HepG2 (cell line): ENCODE measurements around the gene SSNA1. TPM values are rescaled to one million over a fixed set of nuclear protein-coding genes. Genes with fewer than 3 reads are reported as not detected.

Experiments
- ATAC-seq: fragments of 200-7000 bp; cut with Tn5 transposase; 3 replicates; pipeline ENCODE4 v1.9.1; 2020; ENCODE audit warnings: mild to moderate bottlenecking, moderate library complexity
- BruUV-seq: library from RNA; stranded (reverse); fragments of 400-500 nt; replicated peaks from 2 replicates; lab custom pipeline; 2021; lab: Mats Ljungman, UMichigan
- CTCF ChIA-PET: fragments of 300-600 bp; formaldehyde crosslinking; extraction: SDS; loops from one replicate; lab custom pipeline; 2021; ENCODE audit warnings: low total read pairs, inconsistent platforms, low intra/inter-chr PET ratio; lab: Yijun Ruan, JAX
- POLR2A ChIA-PET: fragments of 350-600 bp; sonication (Branson Sonifier 250); formaldehyde crosslinking; loops from one replicate; lab custom pipeline; 2020; ENCODE audit warnings: antibody characterized with exemption, inconsistent platforms; lab: Yijun Ruan, JAX
- DNase-seq: peaks from one replicate; pipeline ENCODE4 v3.0.0-alpha.2; 2015; ENCODE audit warnings: low spot score
- FAIRE-seq: peaks from 3 replicates; lab custom pipeline; 2011; peaks lifted over from hg19 to GRCh38; lab: Jason Lieb, UNC
- H2AFZ ChIP-seq: one replicate; pipeline ENCODE4 v1.6.1; 2011; ENCODE audit warnings: low read length, inconsistent platforms
- H3K27ac ChIP-seq: fragments of 300-600 bp; 3 replicates; pipeline ENCODE4 v1.8.0; 2011; ENCODE audit warnings: mixed run types, mild to moderate bottlenecking, mixed read lengths, low read length, inconsistent platforms; ENCODE audit not compliant: insufficient read depth; ENCODE audit errors: extremely low read length
- H3K27me3 ChIP-seq, 2 experiments: fragments of 200-600 bp in 1 of 2; 2 replicates in 1 of 2; 3 replicates in 1 of 2; pipeline versions ENCODE4 v1.6.0 to v1.8.0; 2011; ENCODE audit warnings: low read length in 2 of 2, mild to moderate bottlenecking in 2 of 2, moderate library complexity in 2 of 2, inconsistent platforms in 1 of 2; ENCODE audit not compliant: insufficient read depth in 2 of 2, control insufficient read depth in 1 of 2
- H3K36me3 ChIP-seq, 2 experiments: fragments of 200-600 bp in 1 of 2; replicated peaks in 1 of 2; 2 replicates in 1 of 2; 3 replicates in 1 of 2; pipeline versions ENCODE4 v1.5.1 to v1.8.0; 2011; ENCODE audit warnings: low read length in 2 of 2, inconsistent platforms in 1 of 2; ENCODE audit not compliant: insufficient read depth in 2 of 2, control insufficient read depth in 1 of 2
- H3K4me1 ChIP-seq: 2 replicates; pipeline ENCODE4 v1.5.1; 2012; ENCODE audit warnings: low read length, inconsistent platforms; ENCODE audit not compliant: insufficient read depth
- H3K4me2 ChIP-seq: 2 replicates; pipeline ENCODE4 v1.6.0; 2011; ENCODE audit warnings: low read depth, low read length, inconsistent platforms
- H3K4me3 ChIP-seq, 3 experiments: fragments of 200-600 bp in 1 of 3; sonication (generic), shearing (Covaris generic) in 1 of 3; replicated peaks in 1 of 3; 2 replicates each; pipeline ENCODE4 v1.5.1; 2011 to 2016; ENCODE audit warnings: low read length in 3 of 3, inconsistent platforms in 2 of 3, low read depth in 2 of 3, mild to moderate bottlenecking in 2 of 3, control low read depth in 1 of 3, mixed read lengths in 1 of 3; ENCODE audit not compliant: insufficient read depth in 1 of 3
- H3K79me2 ChIP-seq: one replicate; pipeline ENCODE4 v1.6.1; 2011; ENCODE audit warnings: low read length, inconsistent platforms; ENCODE audit not compliant: insufficient read depth
- H3K9ac ChIP-seq: 2 replicates; pipeline ENCODE4 v1.6.0; 2011; ENCODE audit warnings: mild to moderate bottlenecking, low read depth, low read length, inconsistent platforms; ENCODE audit not compliant: insufficient read depth
- H3K9me3 ChIP-seq: 2 replicates; pipeline ENCODE4 v1.5.1; 2012; ENCODE audit warnings: mild to moderate bottlenecking, low read length
- H4K20me1 ChIP-seq: 2 replicates; pipeline ENCODE4 v1.6.0; 2011; ENCODE audit warnings: inconsistent platforms, mild to moderate bottlenecking, low read length, moderate library complexity; ENCODE audit not compliant: insufficient read depth
- GTF2F1 ChIP-seq: fragments of 150-350 bp; IDR thresholded peaks from 2 replicates; pipeline ENCODE4 v1.6.1; 2014; ENCODE audit warnings: low read length
- MTF2 ChIP-seq: sonication (generic); formaldehyde crosslinking; IDR thresholded peaks from 2 replicates; pipeline ENCODE4 v1.5.0; 2020; ENCODE audit warnings: missing genetic modification reagents, borderline replicate concordance
- SP5 ChIP-seq: IDR thresholded peaks from 2 replicates; pipeline ENCODE4 v1.6.1; 2016; ENCODE audit warnings: low read depth, borderline replicate concordance
- WGBS: methylation state at CpG from one replicate; pipeline ENCODE4 v1.1.6; 2017; ENCODE audit warnings: low lambda C conversion rate; 5-methylcytosine and 5-hydroxymethylcytosine counted together
- in situ Hi-C: cut with HindIII; loops from 2 replicates; pipeline ENCODE4 v1.10.0; 2017; ENCODE audit warnings: low pct_unique_long_range_greater_than_20kb; ENCODE audit not compliant: extremely low pct_ligation_motif_present
- intact Hi-C: fragments of 100-400 bp; cut with micrococcal nuclease; formaldehyde crosslinking; loops from one replicate; pipeline ENCODE4 v1.10.0; 2022; ENCODE audit not compliant: unreplicated experiment
- polyA plus RNA-seq, 8 experiments: library from polyadenylated mRNA; depleted of rRNA in 3 of 8; stranded (reverse) in 7 of 8; unstranded in 1 of 8; fragments of >200 nt; fragmentation: Illumina TruSeq in 4 of 8; extraction: Trizol in 4 of 8; gene quantifications; 2 replicates each; pipeline versions ENCODE4 v1.2.1 to v1.2.3, GENCODE V29; 2011 to 2016; ENCODE audit warnings: low read depth in 4 of 8, missing spikeins in 1 of 8, mixed read lengths in 1 of 8; ENCODE audit not compliant: insufficient read depth in 1 of 8
- total RNA-seq, 5 experiments: library from RNA; depleted of rRNA; stranded (reverse); fragments of >200 nt; fragmentation: Illumina TruSeq; extraction: Trizol; gene quantifications; 2 replicates each; pipeline ENCODE4 v1.2.3, GENCODE V29; 2016; ENCODE audit warnings: low read depth in 1 of 5

SSNA1 gene
- total and polyA plus RNA-seq, 2 of the 13 experiments (the other 11 are each of a cell fraction or from before 2014, with no cell fraction given), result 35.9 to 49.4 TPM

- no TSS peak for BruUV-seq
- WGBS, result 30% methylated on average over 35 of the region's 56 CpGs
- H3K4me3 ChIP-seq, result no peak overlapping the region
- FAIRE-seq (no peak), DNase-seq (no peak), ATAC-seq (no peak)
- H3K36me3 ChIP-seq, result no peaks in the 10 kb centered on the region
- H3K9me3 ChIP-seq, result no peaks in the 10 kb centered on the region
- H4K20me1 ChIP-seq, result no peaks in the 10 kb centered on the region
- H3K4me1 ChIP-seq, result no peaks in the 10 kb centered on the region
- H3K9ac ChIP-seq, result no peak overlapping the region
- no peak overlapping the region for H3K4me2 ChIP-seq
- ChIA-PET POLR2A (interaction anchor here (0.6 kb wide), 1 partner anchor 9 kb away, joined by 3 read pairs; the partner anchor contains the start of gene LRRC26), CTCF (no interaction called here)
- in situ Hi-C loops (no loop called here), intact Hi-C loops (no loop called here)
- TF ChIP-seq SP5 (CRISPR knock-in tag), result no peak
- 0 out of 2 replicates have a peak, but pooled peaks have one; percentile 25 for TF ChIP-seq MTF2 (CRISPR knock-in tag)
- no peaks in the 10 kb centered on the region for H3K79me2 ChIP-seq
- H2AFZ ChIP-seq, result no peak overlapping the region
- H3K27ac ChIP-seq, result no peak overlapping the region
- H3K27me3 ChIP-seq, result peaks cover 15 to 86% of the 10 kb centered on the region in 2 experiments; a peak in 4 of 5 replicates
Observed at GRCh38 chr9:137160716-137161557, 27.5 kb upstream of the SSNA1 start.

GRCh38 chr9:137161558-137162486 is 26.7 kb upstream of the SSNA1 start:
- Histone ChIP-seq H2AFZ (no peak overlapping the region), H3K27ac (no peak overlapping the region), H3K27me3 (peaks cover 20 to 88% of the 10 kb centered on the region in 2 experiments; a peak in 4 of 5 replicates), H3K9ac (no peak overlapping the region), H3K4me3 (peak overlapping the region in 2 of 3 experiments; percentile 13 to 62; a peak in 3 of 6 replicates), H3K36me3 (no peaks in the 10 kb centered on the region), H3K79me2 (no peaks in the 10 kb centered on the region), H3K4me2 (peak overlapping the region; percentile 63; the same call in 1 of the 2 replicates), H4K20me1 (no peaks in the 10 kb centered on the region), H3K4me1 (no peaks in the 10 kb centered on the region), H3K9me3 (no peaks in the 10 kb centered on the region)
- no TSS peak for BruUV-seq
- 11% methylated on average over 7 of the region's 71 CpGs for WGBS
- POLR2A ChIA-PET, result interaction anchor here (0.6 to 1.3 kb wide), 5 partner anchors 8 to 62 kb away, joined by 3 to 5 read pairs (median 3); partner anchors contain the start of genes LRRC26 and TPRN
- intact Hi-C loops, result no loop called here
- DNase-seq, result no peak
- FAIRE-seq, result no peak
- CTCF ChIA-PET, result interaction anchor here (1.1 kb wide), 1 partner anchor 74 kb away, joined by 3 read pairs; no protein-coding TSS in a partner anchor
- in situ Hi-C loops, result no loop called here
- TF ChIP-seq MTF2 (CRISPR knock-in tag) (0 out of 2 replicates have a peak, but pooled peaks have one; percentile 30), GTF2F1 (no peak)
- ATAC-seq, result peak; percentile 12
